NCI-H2227 (cell line): Measurements from ENCODE around the gene NAGLU.

ENCODE experiments used
- DNase-seq: peaks from one replicate; lab custom pipeline; 2025; ENCODE audit not compliant: unreplicated experiment; lab: John Stamatoyannopoulos, UW

The NAGLU gene

GRCh38 chr17:42563143-42563509 lies 27.1 kb downstream of the NAGLU start:
- no peak for DNase-seq

GRCh38 chr17:42563543-42563942 lies 27.5 kb downstream of the NAGLU start:
- no peak for DNase-seq

- DNase-seq = no peak
Measured at GRCh38 chr17:42563950-42564349, 27.9 kb downstream of the NAGLU start.

- no peak for DNase-seq
Measured at GRCh38 chr17:42564815-42565522, 28.9 kb downstream of the NAGLU start.

- no peak for DNase-seq
Measured at GRCh38 chr17:42565523-42566214, 29.6 kb downstream of the NAGLU start.

GRCh38 chr17:42566215-42566882 lies 30.3 kb downstream of the NAGLU start:
- DNase-seq = peak; percentile 64

GRCh38 chr17:42566883-42567573 lies 31.0 kb downstream of the NAGLU start, which contains the start of gene MLX:
TSS of gene MLX (plus strand) at chr17:42567100. CDS start at chr17:42567125, 25 bp downstream.
- DNase-seq = peak; percentile 98

GRCh38 chr17:42568341-42569111 lies 32.5 kb downstream of the NAGLU start:
- no peak for DNase-seq

- peak; percentile 50 for DNase-seq
Measured at GRCh38 chr17:42571435-42572225, 35.6 kb downstream of the NAGLU start.

- no peak for DNase-seq
Measured at GRCh38 chr17:42573095-42573494, 37.1 kb downstream of the NAGLU start.

- no peak for DNase-seq
Measured at GRCh38 chr17:42574463-42574862, 38.4 kb downstream of the NAGLU start.

GRCh38 chr17:42577140-42577531 lies 41.1 kb downstream of the NAGLU start:
- DNase-seq = no peak

- peak; percentile 96 for DNase-seq
Measured at GRCh38 chr17:42577532-42578281, 41.7 kb downstream of the NAGLU start, which contains the start of gene PSMC3IP. TSS of gene PSMC3IP (minus strand) at chr17:42577729. CDS start at chr17:42577686, 43 bp downstream.

- DNase-seq = peak; percentile 85
Measured at GRCh38 chr17:42578282-42578869, 42.3 kb downstream of the NAGLU start.

- DNase-seq = no peak
Measured at GRCh38 chr17:42579794-42580551, 43.9 kb downstream of the NAGLU start.

- DNase-seq = no peak
Measured at GRCh38 chr17:42581744-42582270, 45.8 kb downstream of the NAGLU start.

GRCh38 chr17:42584880-42585279 lies 48.8 kb downstream of the NAGLU start:
- no peak for DNase-seq

- no peak for DNase-seq
Measured at GRCh38 chr17:42585353-42585752, 49.3 kb downstream of the NAGLU start.
